Lower leg skin (tissue), 4 donors: Measurements from ENCODE around the gene LZTFL1. TPM values are rescaled to one million over a fixed set of nuclear protein-coding genes. Genes with fewer than 3 reads are reported as not detected.
A peak's percentile ranks its signal among the peaks of the same experiment; 100 is the strongest.

Experiments
- DNase-seq, 2 donors: peaks; one replicate each; pipeline ENCODE4 v3.0.0-alpha.2; 2019; ENCODE audit warnings: low spot score in 2 of 2
- H3K4me3 ChIP-seq: fragments of 200-600 bp; sonication (generic); 2 replicates; pipeline ENCODE4 v1.5.1; 2017; ENCODE audit warnings: mild to moderate bottlenecking, low read depth; ENCODE audit not compliant: poor library complexity, severe bottlenecking
- CTCF ChIP-seq, 3 donors: fragments of 450-650 bp; IDR thresholded peaks; one replicate each; pipeline ENCODE4 v1.5.1; 2016; ENCODE audit warnings: antibody characterized with exemption in 3 of 3, mild to moderate bottlenecking in 3 of 3, moderate library complexity in 2 of 3
- POLR2A ChIP-seq, 2 donors: fragments of 450-650 bp; IDR thresholded peaks; one replicate each; pipeline ENCODE4 v1.6.1; 2016 to 2017; ENCODE audit warnings: antibody characterized with exemption in 2 of 2, mild to moderate bottlenecking in 1 of 2, moderate library complexity in 1 of 2
- WGBS, 2 donors: methylation state at CpG; one replicate each; pipeline ENCODE4 v1.1.5; 2018; 5-methylcytosine and 5-hydroxymethylcytosine counted together
- intact Hi-C: fragments of 100-400 bp; cut with DNase I; formaldehyde crosslinking; loops from one replicate; pipeline ENCODE4 v1.15.0; 2023; ENCODE audit warnings: low total_unique reads
- total RNA-seq, 4 donors: library from RNA; depleted of rRNA; stranded (reverse); fragments of >200 nt; gene quantifications; one replicate each; pipeline ENCODE4 v1.1.0, GENCODE V29; 2016

Gene LZTFL1
- total RNA-seq, 4 donors from 2014 or later, result 15.2 to 24.1 (median 18.5) TPM

GRCh38 chr3:45796902-45797637 is 44.8 kb downstream of the LZTFL1 start:
- 67 to 71% methylated on average over 13 of the region's 13 CpGs for WGBS, 2 donors
- intact Hi-C loops, result no loop called here
- TF ChIP-seq POLR2A (IDR thresholded peaks at IDR 0.05) (no peak), CTCF (IDR thresholded peaks at IDR 0.05) (no peak)
- DNase-seq, result peak in 1 of 2 donors; percentile 57
- H3K4me3 ChIP-seq, result no peak overlapping the region

- DNase-seq, result peak in 1 of 2 donors; percentile 85
- WGBS, 2 donors, result 2 to 3% methylated on average over 55 to 79 of the region's 91 CpGs
- H3K4me3 ChIP-seq, result no peak within 1 kb of the TSS
- intact Hi-C loops, result no loop called here
- TF ChIP-seq CTCF (IDR thresholded peaks at IDR 0.05) (no peak), POLR2A (IDR thresholded peaks at IDR 0.05) (no peak)
These were observed 45.8 kb downstream of the LZTFL1 start, which contains the start of gene SLC6A20 for GRCh38 chr3:45795882-45796765. SLC6A20 (minus strand) TSS chr3:45796536; CDS start chr3:45796419, 117 bp downstream.

- no peak for TF ChIP-seq POLR2A (IDR thresholded peaks at IDR 0.05)
- TF ChIP-seq CTCF (IDR thresholded peaks at IDR 0.05), result no peak
- intact Hi-C loops, result no loop called here
- WGBS, 2 donors, result 23 to 25% methylated on average over 14 of the region's 14 CpGs
- DNase-seq, result peak in 1 of 2 donors; percentile 48
- H3K4me3 ChIP-seq, result no peak overlapping the region
These were observed 46.4 kb downstream of the LZTFL1 start for GRCh38 chr3:45795509-45795881.

GRCh38 chr3:45794660-45795059 is 47.3 kb downstream of the LZTFL1 start:
- intact Hi-C loops, result no loop called here
- 88 to 94% methylated on average over 1 of the region's 1 CpG for WGBS, 2 donors
- no peak overlapping the region for H3K4me3 ChIP-seq
- DNase-seq, result no peak
- TF ChIP-seq POLR2A (IDR thresholded peaks at IDR 0.05) (no peak), CTCF (IDR thresholded peaks at IDR 0.05) (no peak)

GRCh38 chr3:45794177-45794560 is 47.8 kb downstream of the LZTFL1 start:
- intact Hi-C loops, result no loop called here
- TF ChIP-seq POLR2A (IDR thresholded peaks at IDR 0.05) (no peak), CTCF (IDR thresholded peaks at IDR 0.05) (no peak)
- no peak overlapping the region for H3K4me3 ChIP-seq
- DNase-seq, result peak in 1 of 2 donors; percentile 76
- WGBS, 2 donors, result 93% methylated on average over 5 of the region's 5 CpGs
